GM13977 (cell line): ENCODE measurements around the gene ATP6V1B1.

Source experiments
- DNase-seq: peaks from one replicate; pipeline ENCODE4 v3.0.0; 2012; ENCODE audit warnings: low spot score
- CTCF ChIP-seq: IDR thresholded peaks from 2 replicates; pipeline ENCODE4 v1.5.1; 2012; ENCODE audit warnings: mild to moderate bottlenecking, control low read depth; ENCODE audit not compliant: insufficient read depth; ENCODE audit errors: extremely low read depth, missing control alignments
- in situ Hi-C: fragments of 300-500 bp; cut with MboI; formaldehyde crosslinking; loops from one replicate; pipeline ENCODE4 v1.12.0; 2022; ENCODE audit warnings: low sequenced_read_pairs, low pct_unique_long_range_greater_than_20kb, mixed read lengths, inconsistent platforms; ENCODE audit not compliant: unreplicated experiment

The ATP6V1B1 gene

GRCh38 chr2:70926042-70926441, 9.7 kb upstream of the ATP6V1B1 start:
- in situ Hi-C loops: no loop called here
- TF ChIP-seq CTCF: no peak
- no peak for DNase-seq

GRCh38 chr2:70927138-70927537, 8.6 kb upstream of the ATP6V1B1 start:
- DNase-seq: no peak
- in situ Hi-C loops: no loop called here
- no peak for TF ChIP-seq CTCF

- no peak for DNase-seq
- no peak for TF ChIP-seq CTCF
- in situ Hi-C loops: no loop called here
Measured at GRCh38 chr2:70927641-70928040, 8.1 kb upstream of the ATP6V1B1 start.

- TF ChIP-seq CTCF: no peak
- no peak for DNase-seq
- in situ Hi-C loops: no loop called here
Measured at GRCh38 chr2:70928366-70928765, 7.3 kb upstream of the ATP6V1B1 start.

- in situ Hi-C loops: no loop called here
- no peak for TF ChIP-seq CTCF
- DNase-seq: no peak
Measured at GRCh38 chr2:70930371-70931329, 5.0 kb upstream of the ATP6V1B1 start.

GRCh38 chr2:70931376-70932000, 4.2 kb upstream of the ATP6V1B1 start:
- in situ Hi-C loops: no loop called here
- no peak for DNase-seq
- TF ChIP-seq CTCF: no peak
